Measurements from ENCODE around the gene ADCY1.

- TF ChIP-seq POLR2A (IDR thresholded peaks at IDR 0.05): no peak
- TF ChIP-seq CTCF (IDR thresholded peaks at IDR 0.05): no peak
Measured at GRCh38 chr7:45704683-45705016, 130.5 kb downstream of the ADCY1 start.
